DMS53 (cell line): ENCODE results near the gene ARG1.
A peak's percentile ranks its signal among the peaks of the same experiment; 100 is the strongest.

Experiments
- DNase-seq: peaks from one replicate; lab custom pipeline; 2025; lab: John Stamatoyannopoulos, UW

Gene ARG1

GRCh38 chr6:131586543-131586942 lies 13.5 kb downstream of the ARG1 start:
- DNase-seq = no peak

GRCh38 chr6:131587909-131588308 lies 14.9 kb downstream of the ARG1 start:
- DNase-seq = no peak

- DNase-seq = no peak
Observed at GRCh38 chr6:131588643-131589042, 15.6 kb downstream of the ARG1 start.

GRCh38 chr6:131592935-131593334 lies 19.9 kb downstream of the ARG1 start:
- no peak for DNase-seq

- no peak for DNase-seq
Observed at GRCh38 chr6:131594074-131594473, 21.0 kb downstream of the ARG1 start.

GRCh38 chr6:131597446-131597845 lies 24.4 kb downstream of the ARG1 start:
- peak; percentile 19 for DNase-seq

- DNase-seq = no peak
Observed at GRCh38 chr6:131600716-131601115, 27.7 kb downstream of the ARG1 start.

- DNase-seq = no peak
Observed at GRCh38 chr6:131602781-131603312, 29.8 kb downstream of the ARG1 start.

GRCh38 chr6:131613296-131613925 lies 40.4 kb downstream of the ARG1 start:
- no peak for DNase-seq

- no peak for DNase-seq
Observed at GRCh38 chr6:131615275-131615674, 42.2 kb downstream of the ARG1 start.

- peak; percentile 95 for DNase-seq
Observed at GRCh38 chr6:131627724-131628682, 55.0 kb downstream of the ARG1 start, which contains the start of gene MED23. Gene MED23 (minus strand): TSS chr6:131628242. CDS start chr6:131628049, 193 bp downstream.

- DNase-seq = no peak
Observed at GRCh38 chr6:131628726-131629125, 55.7 kb downstream of the ARG1 start.

- DNase-seq = no peak
Observed at GRCh38 chr6:131629651-131630050, 56.6 kb downstream of the ARG1 start.

- DNase-seq = no peak
Observed at GRCh38 chr6:131631625-131632289, 58.7 kb downstream of the ARG1 start.
